ENCODE data around the gene RFPL1. TPM values are rescaled to one million over a fixed set of nuclear protein-coding genes. Genes with fewer than 3 reads are reported as not detected.

The RFPL1 gene
- total and polyA plus RNA-seq, 2 experiments from 2014 or later = not detected

GRCh38 chr22:29393019-29393608, 45.3 kb upstream of the RFPL1 start:
- no peaks in the 10 kb centered on the region for H3K36me3 Mint-ChIP-seq (ENCODE audit: low read depth)
- DNase-seq (ENCODE audit: low spot score) = no peak
- no peaks in the 10 kb centered on the region for H3K9me3 Mint-ChIP-seq
- H4K20me1 ChIP-seq (replicated peaks; ENCODE audit: insufficient read depth) = no peaks in the 10 kb centered on the region
- H3K4me2 ChIP-seq = no peak overlapping the region
- no peak for ATAC-seq
- no peak overlapping the region for H3K27ac Mint-ChIP-seq
- peaks cover under 1% of the 10 kb centered on the region; the same call in 1 of the 2 replicates for H3K79me2 ChIP-seq (replicated peaks; ENCODE audit: insufficient read depth)
- H3K27me3 Mint-ChIP-seq (ENCODE audit: insufficient read depth, low read depth, poor library complexity) = peaks cover 9% of the 10 kb centered on the region
- no peak overlapping the region for H3K27ac ChIP-seq (ENCODE audit: low read depth)
- no peaks in the 10 kb centered on the region for H3K4me1 ChIP-seq (ENCODE audit: insufficient read depth)
- no peak for TF ChIP-seq EZH2phosphoT487 (IDR thresholded peaks at IDR 0.05; ENCODE audit: unreplicated experiment)
- TF ChIP-seq STAT1 (IDR thresholded peaks at IDR 0.05; ENCODE audit: unreplicated experiment) = no peak
- TF ChIP-seq ZNF462 (CRISPR knock-in tag; IDR thresholded peaks at IDR 0.05) = no peak
- TF ChIP-seq ZNF114 (CRISPR knock-in tag; IDR thresholded peaks at IDR 0.05) = no peak
- TF ChIP-seq ETS1 (IDR thresholded peaks at IDR 0.05) = no peak
- no peak for TF ChIP-seq CREB1 (CRISPR knock-in tag; IDR thresholded peaks at IDR 0.05; ENCODE audit: low read depth)
- no peak for TF ChIP-seq NANOG (IDR thresholded peaks at IDR 0.05; ENCODE audit: borderline replicate concordance)
- no peak for TF ChIP-seq ZNF331 (CRISPR knock-in tag; IDR thresholded peaks at IDR 0.05; ENCODE audit: low read depth)
- no peaks in the 10 kb centered on the region for H3K27me3 ChIP-seq (ENCODE audit: insufficient read depth)
- no peak overlapping the region for H3K4me3 Mint-ChIP-seq
- H3F3A ChIP-seq (replicated peaks; ENCODE audit: low read depth) = no peaks in the 10 kb centered on the region
- no peak overlapping the region for H3K4me3 ChIP-seq
- H3K9me2 ChIP-seq (ENCODE audit: insufficient read depth) = no peaks in the 10 kb centered on the region
- H3K4me1 Mint-ChIP-seq = peaks cover 6% of the 10 kb centered on the region; the same call in 2 of the 3 replicates
- no peak overlapping the region for H2AFZ ChIP-seq
- H3K36me3 ChIP-seq (ENCODE audit: insufficient read depth) = no peaks in the 10 kb centered on the region
